Brain microvascular endothelial cell (primary cell): ENCODE measurements around the gene LRP5.

ENCODE experiments used
- DNase-seq: peaks from one replicate; pipeline ENCODE4 v3.0.0-alpha.2; 2020
- H3K27ac ChIP-seq: fragments of 250-450 bp; sonication (Bioruptor Pico); 2 replicates; pipeline ENCODE4 v1.5.1; 2020; ENCODE audit warnings: mild to moderate bottlenecking, moderate library complexity
- H3K27me3 ChIP-seq: fragments of 250-450 bp; sonication (Bioruptor Pico); replicated peaks from 2 replicates; pipeline ENCODE4 v1.5.1; 2020; ENCODE audit warnings: mild to moderate bottlenecking
- H3K36me3 ChIP-seq: fragments of 250-450 bp; sonication (Bioruptor Pico); replicated peaks from 2 replicates; pipeline ENCODE4 v1.5.1; 2020; ENCODE audit warnings: mild to moderate bottlenecking
- H3K4me3 ChIP-seq: 2 replicates; pipeline ENCODE4 v1.5.1; 2011; ENCODE audit warnings: low read depth, mild to moderate bottlenecking, control low read depth, low read length, moderate library complexity
- CTCF ChIP-seq: IDR thresholded peaks from 2 replicates; pipeline ENCODE4 v1.5.1; 2011; ENCODE audit warnings: low read depth, mild to moderate bottlenecking, moderate library complexity, low read length, control low read depth, inconsistent platforms; ENCODE audit errors: missing control alignments
- in situ Hi-C: cut with HindIII; loops from 2 replicates; pipeline ENCODE4 v1.10.0; 2017; ENCODE audit warnings: low sequenced_read_pairs, low pct_ligation_motif_present

LRP5 gene

GRCh38 chr11:68347841-68348240, 35.5 kb downstream of the LRP5 start:
- Histone ChIP-seq H3K27ac (no peak overlapping the region), H3K36me3 (no peaks in the 10 kb centered on the region), H3K4me3 (no peak overlapping the region), H3K27me3 (no peaks in the 10 kb centered on the region)
- in situ Hi-C loops = no loop called here
- no peak for DNase-seq
- TF ChIP-seq CTCF = no peak

GRCh38 chr11:68349461-68350249, 37.3 kb downstream of the LRP5 start:
- no peak overlapping the region for H3K27ac ChIP-seq
- H3K4me3 ChIP-seq = no peak overlapping the region
- H3K36me3 ChIP-seq = no peaks in the 10 kb centered on the region
- in situ Hi-C loops = no loop called here
- no peak for DNase-seq
- no peak for TF ChIP-seq CTCF
- H3K27me3 ChIP-seq = no peaks in the 10 kb centered on the region

GRCh38 chr11:68350759-68351449, 38.5 kb downstream of the LRP5 start:
- no peak for TF ChIP-seq CTCF
- H3K36me3 ChIP-seq = no peaks in the 10 kb centered on the region
- in situ Hi-C loops = no loop called here
- no peaks in the 10 kb centered on the region for H3K27me3 ChIP-seq
- DNase-seq = no peak
- no peak overlapping the region for H3K4me3 ChIP-seq
- no peak overlapping the region for H3K27ac ChIP-seq

- in situ Hi-C loops = no loop called here
- no peak for DNase-seq
- Histone ChIP-seq H3K4me3 (no peak overlapping the region), H3K27me3 (no peaks in the 10 kb centered on the region), H3K36me3 (no peaks in the 10 kb centered on the region), H3K27ac (no peak overlapping the region)
- no peak for TF ChIP-seq CTCF
Measured at GRCh38 chr11:68351450-68352275, 39.3 kb downstream of the LRP5 start.

GRCh38 chr11:68352591-68352990, 40.2 kb downstream of the LRP5 start:
- TF ChIP-seq CTCF = no peak
- no peak overlapping the region for H3K4me3 ChIP-seq
- DNase-seq = no peak
- H3K36me3 ChIP-seq = no peaks in the 10 kb centered on the region
- no peaks in the 10 kb centered on the region for H3K27me3 ChIP-seq
- in situ Hi-C loops = no loop called here
- no peak overlapping the region for H3K27ac ChIP-seq
